BE2C (cell line): ENCODE data around the gene PRSS27.

Experiments
- DNase-seq: peaks from one replicate; pipeline ENCODE4 v3.0.0-alpha.2; 2020
- H3K27me3 ChIP-seq: fragments of 250-450 bp; sonication (Bioruptor Pico); 2 replicates; pipeline ENCODE4 v1.5.1; 2020; ENCODE audit warnings: mild to moderate bottlenecking
- H3K36me3 ChIP-seq: fragments of 250-450 bp; sonication (Bioruptor Pico); 2 replicates; pipeline ENCODE4 v1.5.1; 2020; ENCODE audit warnings: mild to moderate bottlenecking
- H3K4me1 ChIP-seq: fragments of 250-450 bp; sonication (Bioruptor Pico); 2 replicates; pipeline ENCODE4 v1.5.1; 2020
- H3K4me3 ChIP-seq: 2 replicates; pipeline ENCODE4 v1.5.1; 2011; ENCODE audit warnings: low read depth, low read length
- H3K9me3 ChIP-seq: fragments of 250-450 bp; sonication (Bioruptor Pico); 2 replicates; pipeline ENCODE4 v1.5.1; 2020
- CTCF ChIP-seq: IDR thresholded peaks from 2 replicates; pipeline ENCODE4 v1.5.1; 2012; ENCODE audit warnings: mild to moderate bottlenecking, low read depth, low read length

Gene PRSS27

GRCh38 chr16:2762711-2763110 is 42.7 kb upstream of the PRSS27 start:
- Histone ChIP-seq H3K4me3 (no peak overlapping the region), H3K36me3 (peaks cover 100% of the 10 kb centered on the region), H3K4me1 (no peaks in the 10 kb centered on the region), H3K9me3 (no peaks in the 10 kb centered on the region), H3K27me3 (no peaks in the 10 kb centered on the region)
- no peak for TF ChIP-seq CTCF
- DNase-seq = no peak

- H3K27me3 ChIP-seq = no peaks in the 10 kb centered on the region
- H3K9me3 ChIP-seq = no peaks in the 10 kb centered on the region
- DNase-seq = no peak
- TF ChIP-seq CTCF = no peak
- H3K36me3 ChIP-seq = peaks cover 100% of the 10 kb centered on the region
- no peak overlapping the region for H3K4me3 ChIP-seq
- no peaks in the 10 kb centered on the region for H3K4me1 ChIP-seq
Observed at GRCh38 chr16:2761886-2762583, 42.0 kb upstream of the PRSS27 start.

- TF ChIP-seq CTCF = no peak
- Histone ChIP-seq H3K4me1 (no peaks in the 10 kb centered on the region), H3K9me3 (no peaks in the 10 kb centered on the region), H3K27me3 (no peaks in the 10 kb centered on the region), H3K36me3 (peaks cover 100% of the 10 kb centered on the region), H3K4me3 (no peak overlapping the region)
- no peak for DNase-seq
Observed at GRCh38 chr16:2761472-2761871, 41.4 kb upstream of the PRSS27 start.

GRCh38 chr16:2757344-2757743 is 37.3 kb upstream of the PRSS27 start:
- Histone ChIP-seq H3K36me3 (peaks cover 89% of the 10 kb centered on the region), H3K9me3 (no peaks in the 10 kb centered on the region), H3K27me3 (no peaks in the 10 kb centered on the region), H3K4me3 (no peak overlapping the region), H3K4me1 (no peaks in the 10 kb centered on the region)
- no peak for TF ChIP-seq CTCF
- no peak for DNase-seq

- no peak for TF ChIP-seq CTCF
- H3K27me3 ChIP-seq = no peaks in the 10 kb centered on the region
- no peak overlapping the region for H3K4me3 ChIP-seq
- DNase-seq = no peak
- no peaks in the 10 kb centered on the region for H3K4me1 ChIP-seq
- H3K9me3 ChIP-seq = no peaks in the 10 kb centered on the region
- H3K36me3 ChIP-seq = peaks cover 80% of the 10 kb centered on the region
Observed at GRCh38 chr16:2756288-2757015, 36.4 kb upstream of the PRSS27 start.

GRCh38 chr16:2755158-2755557 is 35.1 kb upstream of the PRSS27 start:
- Histone ChIP-seq H3K9me3 (no peaks in the 10 kb centered on the region), H3K4me3 (peak overlapping the region; percentile 85), H3K4me1 (no peaks in the 10 kb centered on the region), H3K36me3 (peaks cover 67% of the 10 kb centered on the region), H3K27me3 (no peaks in the 10 kb centered on the region)
- TF ChIP-seq CTCF = no peak
- DNase-seq = no peak
